SHP77 (cell line): ENCODE measurements around the gene WNT3A.

ENCODE experiments used
- DNase-seq, 2 experiments: peaks; one replicate each; lab custom pipeline; 2025; lab: John Stamatoyannopoulos, UW

WNT3A gene

GRCh38 chr1:228070173-228070572 lies 63.4 kb downstream of the WNT3A start:
- DNase-seq, result no peak

GRCh38 chr1:228070851-228071250 lies 64.1 kb downstream of the WNT3A start:
- DNase-seq, result no peak

- DNase-seq, result no peak
These were observed 65.2 kb downstream of the WNT3A start for GRCh38 chr1:228071839-228072657.

GRCh38 chr1:228072658-228073043 lies 65.9 kb downstream of the WNT3A start:
- no peak for DNase-seq

- DNase-seq, result no peak
These were observed 66.5 kb downstream of the WNT3A start for GRCh38 chr1:228073061-228073856.

- no peak for DNase-seq
These were observed 67.2 kb downstream of the WNT3A start for GRCh38 chr1:228073857-228074545.

- no peak for DNase-seq
These were observed 68.3 kb downstream of the WNT3A start for GRCh38 chr1:228074954-228075730.

GRCh38 chr1:228075801-228076271 lies 69.0 kb downstream of the WNT3A start:
- DNase-seq, result no peak

- DNase-seq, result no peak
These were observed 70.1 kb downstream of the WNT3A start for GRCh38 chr1:228076796-228077430.

- no peak for DNase-seq
These were observed 71.0 kb downstream of the WNT3A start for GRCh38 chr1:228077565-228078330.

- DNase-seq, result no peak
These were observed 72.2 kb downstream of the WNT3A start for GRCh38 chr1:228079013-228079412.

- DNase-seq, result no peak
These were observed 72.9 kb downstream of the WNT3A start for GRCh38 chr1:228079601-228080263.

- no peak for DNase-seq
These were observed 74.3 kb downstream of the WNT3A start for GRCh38 chr1:228081144-228081543.

- DNase-seq, result no peak
These were observed 74.9 kb downstream of the WNT3A start for GRCh38 chr1:228081578-228082213.

- DNase-seq, result peak; percentile 73 to 82
These were observed 75.6 kb downstream of the WNT3A start, which contains the start of gene ARF1 for GRCh38 chr1:228082214-228082917. TSS of gene ARF1 (plus strand) at chr1:228082708. CDS start at chr1:228097115, 14,407 bp downstream.

GRCh38 chr1:228082918-228083870 lies 76.4 kb downstream of the WNT3A start:
- DNase-seq, result no peak

GRCh38 chr1:228083871-228084278 lies 77.1 kb downstream of the WNT3A start:
- DNase-seq, result no peak
